Activated T-helper 17 cell treated with anti-CD3 and anti-CD28 coated beads, Interleukin-2, amount 50 U/mL, for 72 hours (primary cell): ENCODE results near the gene RETREG2. TPM values are rescaled to one million over a fixed set of nuclear protein-coding genes. Genes with fewer than 3 reads are reported as not detected.
"Not testable (repeated sequence)": the region's sequence is repeated elsewhere in the genome, so short reads cannot be mapped to it uniquely, and the experiment has no call there.

ENCODE experiments used
- ATAC-seq: fragments of 150-1000 bp; cut with Tn5 transposase; replicated peaks from 2 replicates; pipeline ENCODE4 v1.10.0; 2021; ENCODE audit warnings: mild to moderate bottlenecking, moderate library complexity
- H3K27ac Mint-ChIP-seq: one replicate; pipeline ENCODE4 v1.8.0; 2022; ENCODE audit warnings: mixed read lengths
- H3K27me3 Mint-ChIP-seq: one replicate; pipeline ENCODE4 v1.8.0; 2022; ENCODE audit warnings: mixed read lengths
- H3K36me3 Mint-ChIP-seq: one replicate; pipeline ENCODE4 v1.8.0; 2022; ENCODE audit warnings: low read depth, mild to moderate bottlenecking, mixed read lengths
- H3K4me1 Mint-ChIP-seq: one replicate; pipeline ENCODE4 v1.8.0; 2022; ENCODE audit warnings: mixed read lengths
- H3K4me3 Mint-ChIP-seq: one replicate; pipeline ENCODE4 v1.8.0; 2022; ENCODE audit warnings: mild to moderate bottlenecking, mixed read lengths
- H3K9me3 Mint-ChIP-seq: one replicate; pipeline ENCODE4 v1.8.0; 2022; ENCODE audit warnings: mixed read lengths
- total RNA-seq, 2 donors: library from RNA; stranded (reverse); gene quantifications; one replicate each; pipeline ENCODE4 v1.2.3, GENCODE V29; 2022

Gene RETREG2
- total RNA-seq, 2 donors from 2014 or later: 104 to 148 TPM

GRCh38 chr2:219198974-219199373 is 20.9 kb downstream of the RETREG2 start:
- H3K4me1 Mint-ChIP-seq: no peaks in the 10 kb centered on the region
- peaks cover 5% of the 10 kb centered on the region for H3K27me3 Mint-ChIP-seq
- no peaks in the 10 kb centered on the region for H3K36me3 Mint-ChIP-seq
- no peaks in the 10 kb centered on the region for H3K9me3 Mint-ChIP-seq
- ATAC-seq: no peak
- no peak overlapping the region for H3K27ac Mint-ChIP-seq
- H3K4me3 Mint-ChIP-seq: no peak overlapping the region

- Mint-ChIP-seq H3K4me3 (no peak overlapping the region), H3K27ac (no peak overlapping the region), H3K4me1 (no peaks in the 10 kb centered on the region), H3K9me3 (no peaks in the 10 kb centered on the region), H3K36me3 (no peaks in the 10 kb centered on the region), H3K27me3 (peaks cover 5% of the 10 kb centered on the region)
- no peak for ATAC-seq
Measured at GRCh38 chr2:219199470-219200211, 21.6 kb downstream of the RETREG2 start.

DNA sequence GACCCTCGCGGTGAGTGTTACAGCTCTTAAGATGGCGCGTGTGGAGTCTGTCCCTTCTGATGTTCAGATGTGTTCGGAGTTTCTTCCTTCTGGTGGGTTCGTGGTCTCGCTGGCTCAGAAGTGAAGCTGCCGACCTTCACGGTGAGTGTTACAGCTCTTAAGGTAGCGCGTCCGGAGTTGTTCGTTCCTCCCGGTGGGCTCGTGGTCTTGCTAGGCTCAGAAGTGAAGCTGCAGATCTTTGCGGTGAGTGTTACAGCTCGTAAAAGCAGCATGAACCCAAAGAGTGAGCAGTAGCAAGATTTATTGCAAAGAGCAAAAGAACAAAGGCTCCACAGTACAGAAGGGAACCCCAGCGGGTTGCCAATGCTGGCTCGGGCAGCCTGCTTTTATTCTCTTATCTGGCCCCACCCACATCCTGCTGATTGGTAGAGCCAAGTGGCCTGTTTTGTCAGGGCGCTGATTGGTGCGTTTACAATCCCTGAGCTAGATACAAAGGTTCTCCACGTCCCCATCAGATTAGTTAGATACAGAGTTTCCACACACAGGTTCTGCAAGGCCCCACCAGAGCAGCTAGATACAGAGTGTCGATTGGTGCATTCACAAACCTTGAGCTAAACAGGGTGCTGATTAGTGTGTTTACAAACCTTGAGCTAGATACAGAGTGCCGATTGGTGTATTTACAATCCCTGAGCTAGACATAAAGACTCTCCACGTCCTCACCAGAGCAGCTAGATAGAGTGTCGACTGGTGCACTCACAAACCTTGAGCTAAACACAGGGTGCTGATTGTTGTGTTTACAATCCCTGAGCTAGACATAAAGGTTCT is 22.6 kb downstream of the RETREG2 start:
- H3K27me3 Mint-ChIP-seq, ATAC-seq, H3K4me1 Mint-ChIP-seq, H3K27ac Mint-ChIP-seq, H3K9me3 Mint-ChIP-seq, H3K36me3 Mint-ChIP-seq: not testable (repeated sequence)
- peak overlapping the region; percentile 50 for H3K4me3 Mint-ChIP-seq

DNA sequence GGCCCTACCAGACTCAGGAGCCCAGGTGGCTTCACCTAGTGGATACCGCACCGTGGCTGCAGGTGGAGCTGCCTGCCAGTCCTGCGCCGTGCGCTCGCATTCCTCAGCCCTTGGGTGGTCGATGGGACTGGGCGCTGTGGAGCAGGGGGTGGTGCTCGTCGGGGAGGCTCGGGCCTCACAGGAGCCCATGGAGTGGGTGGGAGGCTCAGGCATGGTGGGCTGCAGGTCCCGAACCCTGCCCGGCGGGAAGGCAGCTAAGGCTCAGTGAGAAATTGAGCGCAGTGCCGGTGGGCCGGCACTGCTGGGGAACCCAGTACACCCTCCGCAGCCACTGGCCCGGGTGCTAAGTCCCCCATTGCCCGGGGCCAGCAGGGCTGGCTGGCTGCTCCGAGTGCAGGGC is 23.3 kb downstream of the RETREG2 start:
- H3K27ac Mint-ChIP-seq: not testable (repeated sequence)

GRCh38 chr2:219204425-219205164 is 26.5 kb downstream of the RETREG2 start:
- no peaks in the 10 kb centered on the region for H3K9me3 Mint-ChIP-seq
- H3K4me3 Mint-ChIP-seq: peak overlapping the region; percentile 97
- H3K27me3 Mint-ChIP-seq: peaks cover under 1% of the 10 kb centered on the region
- H3K27ac Mint-ChIP-seq: no peak overlapping the region
- no peak for ATAC-seq
- peaks cover 8% of the 10 kb centered on the region for H3K4me1 Mint-ChIP-seq
- H3K36me3 Mint-ChIP-seq: peaks cover 23% of the 10 kb centered on the region

More for the DNA sequence above, 23.3 kb downstream of the RETREG2 start:
- not testable (repeated sequence) for H3K4me3 Mint-ChIP-seq, H3K27me3 Mint-ChIP-seq, H3K36me3 Mint-ChIP-seq, H3K4me1 Mint-ChIP-seq, ATAC-seq, H3K9me3 Mint-ChIP-seq

GRCh38 chr2:219205165-219205538 is 27.1 kb downstream of the RETREG2 start:
- H3K9me3 Mint-ChIP-seq: no peaks in the 10 kb centered on the region
- no peak overlapping the region for H3K27ac Mint-ChIP-seq
- H3K36me3 Mint-ChIP-seq: peaks cover 29% of the 10 kb centered on the region

DNA sequence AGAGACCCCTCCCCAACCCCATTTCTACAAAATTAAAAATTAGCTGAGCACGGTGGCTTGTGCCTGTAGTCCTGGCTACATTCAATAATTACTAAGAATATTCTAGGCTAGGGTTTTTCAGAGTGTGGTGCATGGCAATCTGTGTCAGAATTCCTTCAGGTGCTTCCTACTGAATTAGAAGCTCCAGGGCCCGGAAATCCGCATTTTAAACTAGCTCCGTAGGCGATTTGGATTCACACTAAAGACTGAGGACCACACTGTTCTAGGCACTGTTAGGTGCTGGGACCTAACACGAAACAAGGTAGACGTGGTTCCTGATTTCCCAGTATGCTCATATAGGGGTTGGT is 27.9 kb downstream of the RETREG2 start:
- H3K9me3 Mint-ChIP-seq: no peaks in the 10 kb centered on the region
- ATAC-seq: no peak
- H3K36me3 Mint-ChIP-seq: peaks cover 37% of the 10 kb centered on the region
- H3K27me3 Mint-ChIP-seq: no peaks in the 10 kb centered on the region
- H3K4me1 Mint-ChIP-seq: peaks cover 10% of the 10 kb centered on the region
- H3K4me3 Mint-ChIP-seq: peak overlapping the region; percentile 97
- peak overlapping the region; percentile 98 for H3K27ac Mint-ChIP-seq

More at GRCh38 chr2:219205165-219205538, 27.1 kb downstream of the RETREG2 start:
- H3K4me1 Mint-ChIP-seq: peaks cover 10% of the 10 kb centered on the region
- no peaks in the 10 kb centered on the region for H3K27me3 Mint-ChIP-seq
- H3K4me3 Mint-ChIP-seq: peak overlapping the region; percentile 97
- no peak for ATAC-seq

GRCh38 chr2:219206328-219207133 is 28.5 kb downstream of the RETREG2 start, which contains the start of gene ZFAND2B:
TSS of gene ZFAND2B (plus strand) at chr2:219206782. CDS start at chr2:219206988, 206 bp downstream.
- Mint-ChIP-seq H3K4me3 (peak within 1 kb of the TSS; percentile 97), H3K4me1 (peaks cover 10% of the 10 kb centered on the region), H3K36me3 (peaks cover 43% of the 10 kb centered on the region), H3K27ac (peak within 1 kb of the TSS; percentile 98), H3K9me3 (no peaks in the 10 kb centered on the region), H3K27me3 (no peaks in the 10 kb centered on the region)
- peak; percentile 98 for ATAC-seq

- Mint-ChIP-seq H3K4me1 (peaks cover 10% of the 10 kb centered on the region), H3K27me3 (no peaks in the 10 kb centered on the region), H3K36me3 (peaks cover 51% of the 10 kb centered on the region), H3K4me3 (peak overlapping the region; percentile 97), H3K27ac (peak overlapping the region; percentile 28), H3K9me3 (no peaks in the 10 kb centered on the region)
- no peak for ATAC-seq
Measured at GRCh38 chr2:219207134-219207883, 29.2 kb downstream of the RETREG2 start.

DNA sequence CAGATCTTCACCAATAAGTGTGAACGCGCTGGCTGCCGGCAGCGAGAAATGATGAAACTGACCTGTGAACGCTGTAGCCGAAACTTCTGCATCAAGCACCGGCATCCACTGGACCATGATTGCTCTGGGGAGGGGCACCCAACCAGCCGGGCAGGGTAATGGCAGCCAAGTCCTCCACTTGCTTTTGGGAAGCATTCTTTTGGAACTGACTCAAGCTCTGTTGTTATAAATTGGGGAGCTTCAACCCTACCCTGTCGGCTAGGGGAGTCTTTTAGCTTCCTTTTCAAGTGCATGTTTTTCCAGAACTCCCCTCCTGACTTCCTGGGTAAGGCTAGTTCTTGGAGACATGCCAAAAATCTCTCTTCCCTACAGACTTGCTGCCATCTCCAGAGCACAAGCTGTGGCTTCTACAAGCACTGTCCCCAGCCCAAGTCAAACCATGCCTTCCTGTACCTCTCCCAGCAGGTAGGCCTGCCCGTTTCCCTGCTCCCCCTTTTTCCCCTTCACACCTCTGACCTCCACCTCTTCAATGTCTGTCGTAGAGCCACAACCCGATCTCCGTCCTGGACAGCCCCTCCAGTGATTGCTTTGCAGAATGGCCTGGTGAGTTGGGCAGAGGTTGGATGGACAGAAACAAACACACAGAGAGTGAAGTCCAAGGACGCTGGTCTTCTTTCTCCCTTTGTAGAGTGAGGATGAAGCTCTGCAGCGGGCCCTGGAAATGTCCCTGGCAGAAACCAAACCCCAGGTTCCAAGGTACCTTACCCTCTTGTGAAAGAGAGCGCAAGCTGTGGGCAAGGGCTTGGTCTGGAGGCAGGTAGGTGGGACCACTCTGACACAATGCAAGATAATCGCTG is 30.0 kb downstream of the RETREG2 start:
- Mint-ChIP-seq H3K36me3 (peaks cover 59% of the 10 kb centered on the region), H3K4me3 (peak overlapping the region; percentile 97), H3K27me3 (no peaks in the 10 kb centered on the region), H3K27ac (peak overlapping the region; percentile 75), H3K4me1 (peaks cover 10% of the 10 kb centered on the region), H3K9me3 (no peaks in the 10 kb centered on the region)
- ATAC-seq: no peak

GRCh38 chr2:219209236-219210195 is 31.4 kb downstream of the RETREG2 start:
- peaks cover 73% of the 10 kb centered on the region for H3K36me3 Mint-ChIP-seq
- no peak for ATAC-seq
- peaks cover 10% of the 10 kb centered on the region for H3K4me1 Mint-ChIP-seq
- H3K9me3 Mint-ChIP-seq: no peaks in the 10 kb centered on the region
- H3K27ac Mint-ChIP-seq: peak overlapping the region; percentile 75
- H3K4me3 Mint-ChIP-seq: peak overlapping the region; percentile 97
- no peaks in the 10 kb centered on the region for H3K27me3 Mint-ChIP-seq
